CD14-positive monocyte (primary cell): ENCODE results near the gene B3GAT2. TPM values are rescaled to one million over a fixed set of nuclear protein-coding genes. Genes with fewer than 3 reads are reported as not detected.

ENCODE experiments used
- DNase-seq, 3 donors: peaks; one replicate each; pipeline ENCODE4 v3.0.0-alpha.2; 2011 to 2022
- H2AFZ ChIP-seq: 2 replicates; pipeline ENCODE4 v1.6.0; 2012; ENCODE audit warnings: mild to moderate bottlenecking, low read depth, low read length, inconsistent platforms; ENCODE audit not compliant: insufficient read depth, poor library complexity, severe bottlenecking
- H3K27ac ChIP-seq, 2 donors: 1 replicate in 1 of 2; 2 replicates in 1 of 2; pipeline ENCODE4 v1.5.1; 2012 to 2013; ENCODE audit warnings: low read length in 2 of 2, control low read depth in 1 of 2, inconsistent platforms in 1 of 2, low read depth in 1 of 2, mild to moderate bottlenecking in 1 of 2
- H3K27me3 ChIP-seq, 2 donors: one replicate each; pipeline versions ENCODE4 v1.6.0 to v1.6.1; 2011 to 2013; ENCODE audit warnings: low read length in 2 of 2; ENCODE audit not compliant: control insufficient read depth in 2 of 2, insufficient read depth in 2 of 2
- H3K36me3 ChIP-seq, 2 donors: replicated peaks in 1 of 2; 1 replicate in 1 of 2; 2 replicates in 1 of 2; pipeline versions ENCODE4 v1.5.1 to v1.6.1; 2012 to 2013; ENCODE audit warnings: low read length in 2 of 2, control low read depth in 1 of 2, inconsistent platforms in 1 of 2, mild to moderate bottlenecking in 1 of 2; ENCODE audit not compliant: insufficient read depth in 2 of 2, control insufficient read depth in 1 of 2
- H3K4me1 ChIP-seq, 2 donors: 1 replicate in 1 of 2; 2 replicates in 1 of 2; pipeline versions ENCODE4 v1.5.1 to v1.6.1; 2012 to 2013; ENCODE audit warnings: low read length in 2 of 2, control low read depth in 1 of 2, inconsistent platforms in 1 of 2, mild to moderate bottlenecking in 1 of 2, moderate library complexity in 1 of 2; ENCODE audit not compliant: insufficient read depth in 2 of 2, control insufficient read depth in 1 of 2
- H3K4me2 ChIP-seq: replicated peaks from 2 replicates; pipeline ENCODE3; 2012; ENCODE audit warnings: low read length, moderate library complexity, mild to moderate bottlenecking; ENCODE audit not compliant: poor library complexity, severe bottlenecking; ENCODE audit errors: extremely low read depth
- H3K4me3 ChIP-seq, 3 experiments: fragments of 200-600 bp in 1 of 3; sonication (generic) in 1 of 3; replicated peaks in 1 of 3; 1 replicate in 2 of 3; 2 replicates in 1 of 3; pipeline ENCODE4 v1.5.1; 2011 to 2013; ENCODE audit warnings: low read length in 3 of 3, mild to moderate bottlenecking in 3 of 3, control low read depth in 2 of 3, low read depth in 2 of 3, inconsistent platforms in 1 of 3, moderate library complexity in 1 of 3
- H3K79me2 ChIP-seq: 2 replicates; pipeline ENCODE4 v1.6.0; 2012; ENCODE audit warnings: mild to moderate bottlenecking, control low read depth, inconsistent platforms, low read length, moderate library complexity; ENCODE audit not compliant: insufficient read depth
- H3K9ac ChIP-seq: 2 replicates; pipeline ENCODE4 v1.6.0; 2017; ENCODE audit warnings: low read length, mild to moderate bottlenecking; ENCODE audit not compliant: insufficient read depth, poor library complexity, severe bottlenecking
- H3K9me3 ChIP-seq, 2 donors: replicated peaks in 1 of 2; 1 replicate in 1 of 2; 2 replicates in 1 of 2; pipeline versions ENCODE4 v1.5.1 to v1.6.1; 2012 to 2013; ENCODE audit warnings: low read length in 2 of 2, control low read depth in 1 of 2; ENCODE audit not compliant: control insufficient read depth in 1 of 2, insufficient read depth in 1 of 2
- H4K20me1 ChIP-seq: 2 replicates; pipeline ENCODE4 v1.6.0; 2012; ENCODE audit warnings: mild to moderate bottlenecking, low read length, control low read depth, moderate library complexity; ENCODE audit not compliant: insufficient read depth
- H3K27ac Mint-ChIP-seq, 7 donors: one replicate each; pipeline ENCODE4 v1.8.0; 2020; ENCODE audit warnings: mild to moderate bottlenecking in 7 of 7, mixed read lengths in 7 of 7, moderate library complexity in 6 of 7, inconsistent platforms in 2 of 7
- H3K27me3 Mint-ChIP-seq, 3 donors: one replicate each; pipeline ENCODE4 v1.8.0; 2021 to 2022; ENCODE audit warnings: low read depth in 3 of 3, mild to moderate bottlenecking in 3 of 3, mixed read lengths in 3 of 3, moderate library complexity in 3 of 3, inconsistent platforms in 1 of 3
- H3K36me3 Mint-ChIP-seq, 2 donors: one replicate each; pipeline ENCODE4 v1.8.0; 2020; ENCODE audit warnings: mixed read lengths in 2 of 2, inconsistent platforms in 1 of 2, mild to moderate bottlenecking in 1 of 2
- H3K4me1 Mint-ChIP-seq: one replicate; pipeline ENCODE4 v1.8.0; 2020; ENCODE audit warnings: mild to moderate bottlenecking, mixed read lengths
- H3K4me3 Mint-ChIP-seq, 2 donors: one replicate each; pipeline ENCODE4 v1.8.0; 2020; ENCODE audit warnings: mild to moderate bottlenecking in 2 of 2, mixed read lengths in 2 of 2, moderate library complexity in 1 of 2
- H3K9me3 Mint-ChIP-seq, 7 donors: one replicate each; pipeline ENCODE4 v1.8.0; 2020 to 2022; ENCODE audit warnings: mixed read lengths in 7 of 7, mild to moderate bottlenecking in 6 of 7, moderate library complexity in 6 of 7, inconsistent platforms in 2 of 7
- WGBS: methylation state at CpG from one replicate; pipeline ENCODE4 v1.1.5; 2013; ENCODE audit warnings: missing lambda C conversion rate; ENCODE audit not compliant: insufficient coverage; 5-methylcytosine and 5-hydroxymethylcytosine counted together
- intact Hi-C, 2 donors: fragments of 100-400 bp; cut with micrococcal nuclease; formaldehyde crosslinking; loops; one replicate each; pipeline versions ENCODE4 v1.15.0 to v1.15.1; 2023
- polyA plus RNA-seq, 3 donors: library from polyadenylated mRNA; depleted of rRNA in 1 of 3; unstranded in 2 of 3; stranded (reverse) in 1 of 3; fragments of 300-500 nt in 2 of 3; fragments of >200 nt in 1 of 3; fragmentation: Illumina TruSeq in 2 of 3; gene quantifications; 1 replicate in 2 of 3; 2 replicates in 1 of 3; pipeline ENCODE4 v1.2.3, GENCODE V29; 2012 to 2021
- TF ChIP-seq, protein P1 (sequence below): fragments of 200-600 bp; IDR thresholded peaks from one replicate; pipeline ENCODE4 v1.8.0; 2022; ENCODE audit warnings: antibody characterized with exemption, mild to moderate bottlenecking

B3GAT2 gene
- polyA plus RNA-seq, 3 donors, result 0.03 to 0.05 TPM; not detected in 1

DNA sequence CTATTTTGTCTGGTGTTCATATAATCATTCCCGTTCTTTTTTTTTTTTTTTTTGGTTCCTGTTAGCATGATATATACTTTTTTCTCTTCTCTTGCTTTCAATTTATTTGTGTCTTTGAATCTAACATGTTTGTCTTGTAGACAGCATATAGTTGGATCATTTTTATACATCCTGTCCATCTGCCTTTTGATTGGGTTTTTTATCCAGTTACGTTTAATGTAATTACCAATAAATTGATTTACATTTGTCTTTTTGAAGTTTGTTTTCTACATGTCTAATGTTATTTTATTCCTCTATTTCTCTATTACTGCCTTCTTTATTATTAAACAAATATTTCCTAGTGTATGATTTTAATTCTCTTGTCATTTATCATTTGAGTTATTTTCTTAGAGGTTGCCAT is 84.4 kb downstream of the B3GAT2 start:
- no CpG with 5 or more reads among the region's 2 CpGs for WGBS
- Histone ChIP-seq H3K4me1 (no peaks in the 10 kb centered on the region), H3K9ac (no peak overlapping the region), H3K27ac (no peak overlapping the region), H3K4me3 (no peak overlapping the region), H2AFZ (no peak overlapping the region), H3K4me2 (no peak overlapping the region), H3K36me3 (no peaks in the 10 kb centered on the region), H3K9me3 (peaks cover 0 to 10% of the 10 kb centered on the region in 2 donors), H3K79me2 (no peaks in the 10 kb centered on the region), H3K27me3 (no peaks in the 10 kb centered on the region), H4K20me1 (no peaks in the 10 kb centered on the region)
- intact Hi-C loops, result no loop called here
- no peaks in the 10 kb centered on the region for H3K36me3 Mint-ChIP-seq
- H3K27ac Mint-ChIP-seq, result no peak overlapping the region
- H3K27me3 Mint-ChIP-seq, result peaks cover under 1 to 6% (median 3%) of the 10 kb centered on the region in 3 donors
- TF ChIP-seq, protein P1, sequence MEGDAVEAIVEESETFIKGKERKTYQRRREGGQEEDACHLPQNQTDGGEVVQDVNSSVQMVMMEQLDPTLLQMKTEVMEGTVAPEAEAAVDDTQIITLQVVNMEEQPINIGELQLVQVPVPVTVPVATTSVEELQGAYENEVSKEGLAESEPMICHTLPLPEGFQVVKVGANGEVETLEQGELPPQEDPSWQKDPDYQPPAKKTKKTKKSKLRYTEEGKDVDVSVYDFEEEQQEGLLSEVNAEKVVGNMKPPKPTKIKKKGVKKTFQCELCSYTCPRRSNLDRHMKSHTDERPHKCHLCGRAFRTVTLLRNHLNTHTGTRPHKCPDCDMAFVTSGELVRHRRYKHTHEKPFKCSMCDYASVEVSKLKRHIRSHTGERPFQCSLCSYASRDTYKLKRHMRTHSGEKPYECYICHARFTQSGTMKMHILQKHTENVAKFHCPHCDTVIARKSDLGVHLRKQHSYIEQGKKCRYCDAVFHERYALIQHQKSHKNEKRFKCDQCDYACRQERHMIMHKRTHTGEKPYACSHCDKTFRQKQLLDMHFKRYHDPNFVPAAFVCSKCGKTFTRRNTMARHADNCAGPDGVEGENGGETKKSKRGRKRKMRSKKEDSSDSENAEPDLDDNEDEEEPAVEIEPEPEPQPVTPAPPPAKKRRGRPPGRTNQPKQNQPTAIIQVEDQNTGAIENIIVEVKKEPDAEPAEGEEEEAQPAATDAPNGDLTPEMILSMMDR, result no peak
- no peaks in the 10 kb centered on the region for H3K4me1 Mint-ChIP-seq
- DNase-seq, result no peak
- peaks cover 5 to 22% (median 15%) of the 10 kb centered on the region in 7 donors for H3K9me3 Mint-ChIP-seq
- no peak overlapping the region for H3K4me3 Mint-ChIP-seq

DNA sequence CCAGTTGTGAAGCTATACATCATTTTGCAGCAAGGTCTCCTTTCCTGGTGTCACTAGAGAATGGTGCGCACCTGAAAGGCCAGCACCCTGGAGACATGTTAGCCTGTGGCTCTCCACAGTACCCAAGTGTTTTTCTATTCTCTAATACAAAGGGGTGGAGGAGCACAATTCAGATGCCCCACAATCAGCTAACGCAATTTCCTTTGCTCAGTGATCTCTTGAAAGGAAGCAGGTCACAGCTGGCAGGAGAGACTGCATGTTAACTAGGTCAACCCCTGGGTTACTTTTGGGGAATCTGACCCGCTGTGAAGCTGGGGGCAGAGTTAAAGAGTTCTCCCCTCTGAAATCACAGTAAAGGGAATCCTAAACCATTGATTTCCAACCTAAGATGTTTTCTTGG is 92.5 kb downstream of the B3GAT2 start:
- Histone ChIP-seq H3K27me3 (no peaks in the 10 kb centered on the region), H3K4me1 (no peaks in the 10 kb centered on the region), H3K36me3 (peaks cover 14 to 22% of the 10 kb centered on the region in 2 donors), H3K27ac (no peak overlapping the region), H3K4me2 (no peak overlapping the region), H3K9me3 (no peaks in the 10 kb centered on the region), H3K9ac (no peak overlapping the region), H3K4me3 (no peak overlapping the region), H2AFZ (no peak overlapping the region), H4K20me1 (no peaks in the 10 kb centered on the region), H3K79me2 (no peaks in the 10 kb centered on the region)
- Mint-ChIP-seq H3K36me3 (peaks cover 24 to 25% of the 10 kb centered on the region in 2 donors), H3K27me3 (peaks cover 0 to 2% (median 0%) of the 10 kb centered on the region in 3 donors), H3K9me3 (peaks cover 0 to 4% (median 0%) of the 10 kb centered on the region in 7 donors), H3K4me3 (no peak overlapping the region), H3K4me1 (no peaks in the 10 kb centered on the region), H3K27ac (no peak overlapping the region)
- DNase-seq, result no peak
- TF ChIP-seq, protein P1, result no peak
- intact Hi-C loops, result no loop called here
- 100% methylated on average over 1 of the region's 3 CpGs for WGBS
